Measurements from ENCODE around the gene DUSP11.
"Not testable (repeated sequence)": the region's sequence is repeated elsewhere in the genome, so short reads cannot be mapped to it uniquely, and the experiment has no call there.

Gene DUSP11

GRCh38 chr2:73717695-73718094, 62.2 kb downstream of the DUSP11 start:
- DNase-seq (ENCODE audit: low read depth in 3 of 3) = not testable (repeated sequence)

- no peak for DNase-seq (ENCODE audit: low read depth in 3 of 3)
Observed at GRCh38 chr2:73717251-73717606, 62.7 kb downstream of the DUSP11 start.

DNA sequence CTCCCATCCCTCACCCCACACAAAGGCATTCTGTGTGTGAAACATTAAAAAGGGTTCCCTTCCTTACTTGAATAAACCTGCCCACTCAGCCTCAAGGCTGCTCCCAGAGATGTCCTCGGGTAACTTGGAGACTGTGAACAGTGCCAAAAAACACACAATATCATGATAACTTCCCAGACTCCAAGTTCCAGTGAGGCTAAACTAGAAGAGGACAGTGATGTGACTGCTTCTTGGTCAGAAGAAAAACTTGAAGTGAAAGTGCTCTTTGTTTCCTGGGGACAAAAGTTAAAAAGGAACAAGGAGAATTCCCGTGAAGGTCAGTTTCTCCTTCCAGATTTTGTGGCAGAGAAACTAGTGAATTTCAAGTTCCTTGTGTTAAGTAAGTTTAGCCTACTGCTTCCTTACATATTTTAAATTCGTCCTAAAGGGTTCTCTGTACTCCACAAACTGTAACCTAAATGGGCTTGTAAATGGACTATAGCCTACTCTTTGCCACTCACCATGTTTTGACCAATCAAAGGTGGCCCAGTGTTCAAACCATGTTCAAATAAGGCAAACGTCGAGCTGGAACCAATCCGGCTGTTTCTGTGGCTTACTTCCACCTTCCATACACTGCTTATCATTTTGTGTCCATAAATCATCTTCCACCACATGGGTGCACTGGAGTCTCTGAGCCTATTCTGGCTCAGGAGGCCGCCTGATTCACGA, 63.2 kb downstream of the DUSP11 start:
- no peak for DNase-seq (ENCODE audit: low read depth in 3 of 3)

DNA sequence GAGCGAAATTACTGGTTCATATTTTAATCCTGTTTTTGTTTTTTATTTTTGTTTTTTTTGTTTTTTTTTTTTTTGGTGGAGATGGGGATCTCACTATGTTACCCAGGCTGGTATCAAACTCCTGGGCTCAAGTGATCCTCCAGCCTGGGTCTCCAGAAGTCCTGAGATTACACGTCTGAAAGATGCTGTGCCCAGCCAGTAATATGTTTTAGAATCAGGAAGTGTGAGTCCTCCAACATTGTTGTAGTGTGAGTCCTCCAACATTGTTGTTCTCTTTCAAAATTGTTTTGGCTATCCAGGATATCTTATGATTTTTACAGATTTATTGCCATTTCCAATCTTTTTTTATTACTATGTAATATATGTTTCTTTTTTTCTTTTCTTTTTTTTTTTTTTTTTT, 65.8 kb downstream of the DUSP11 start:
- DNase-seq (ENCODE audit: low read depth in 3 of 3) = no peak

Measured in stimulated activated CD4-positive, alpha-beta T cell treated with anti-CD3 and anti-CD28 coated beads, TNF-alpha, amount 100 ng/mL, for 4 hours (primary cell).